NCI-H446 treated with DMSO at 0.1 percent for 48 hours (cell line): ENCODE results near the gene KCND3.
"Not testable (repeated sequence)": the region's sequence is repeated elsewhere in the genome, so short reads cannot be mapped to it uniquely, and the experiment has no call there.

Experiments
- DNase-seq: peaks from one replicate; lab custom pipeline; 2025; lab: John Stamatoyannopoulos, UW

KCND3 gene

DNA sequence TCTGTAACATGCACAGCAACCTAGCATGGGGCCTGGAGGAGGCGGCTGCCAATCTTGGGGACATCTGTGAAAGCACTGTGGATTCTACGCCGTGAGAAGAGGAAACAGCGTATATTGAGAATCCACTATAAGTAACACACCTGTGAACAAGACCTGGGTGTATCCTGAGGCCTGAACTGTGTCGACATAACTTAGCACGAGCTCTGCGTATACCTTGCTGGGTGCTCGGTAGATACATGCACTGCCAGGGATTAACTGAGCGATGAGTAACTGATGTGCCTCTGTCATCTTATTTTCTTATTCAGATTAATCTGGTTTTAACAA lies 175.2 kb downstream of the KCND3 start:
- no peak for DNase-seq

- no peak for DNase-seq
Measured at GRCh38 chr1:111813440-111814304, 175.8 kb downstream of the KCND3 start.

- no peak for DNase-seq
Measured at GRCh38 chr1:111812306-111812705, 177.2 kb downstream of the KCND3 start.

GRCh38 chr1:111811891-111812290 lies 177.6 kb downstream of the KCND3 start:
- DNase-seq = no peak

GRCh38 chr1:111805251-111805650 lies 184.2 kb downstream of the KCND3 start:
- DNase-seq = no peak

DNA sequence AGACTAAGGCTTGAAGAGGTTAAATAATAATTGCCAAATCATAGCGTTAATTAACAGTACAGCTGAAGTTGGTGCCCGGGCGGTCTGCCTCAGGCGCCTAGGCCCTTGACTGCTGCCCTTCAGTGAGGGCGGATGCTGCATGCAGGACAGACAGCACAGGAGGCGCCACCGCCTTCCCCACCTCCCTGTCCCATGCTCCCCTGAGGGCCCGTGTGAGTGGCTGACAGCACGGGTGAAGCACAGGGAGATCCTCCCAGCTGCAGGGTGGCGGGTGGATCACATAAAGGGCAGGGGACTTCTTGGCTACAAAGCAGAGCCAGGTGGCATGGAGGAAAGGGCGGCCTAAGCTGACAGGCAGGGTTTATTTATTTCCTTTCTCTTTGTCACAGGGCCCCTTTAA lies 184.7 kb downstream of the KCND3 start:
- DNase-seq = peak; percentile 17

DNA sequence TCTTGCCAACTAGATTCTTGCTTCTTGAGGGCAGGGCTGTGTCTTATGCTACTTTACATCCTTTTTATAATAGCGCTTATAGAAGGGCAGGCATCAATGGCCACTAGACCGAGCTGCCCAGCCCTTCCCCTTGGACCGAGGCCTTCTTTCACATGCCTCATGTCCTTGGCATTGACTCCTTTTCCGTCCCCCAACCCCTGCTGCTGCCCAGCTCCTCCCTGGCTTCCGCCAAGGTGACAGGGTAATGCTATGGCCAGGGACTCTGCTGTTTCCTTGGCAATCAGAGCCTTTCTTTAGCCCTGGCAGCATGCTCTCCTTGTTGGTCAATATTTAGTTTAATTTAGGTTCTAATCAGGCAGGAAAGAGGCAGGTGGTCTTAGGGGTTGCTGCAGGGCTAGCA lies 185.5 kb downstream of the KCND3 start:
- DNase-seq = no peak

DNA sequence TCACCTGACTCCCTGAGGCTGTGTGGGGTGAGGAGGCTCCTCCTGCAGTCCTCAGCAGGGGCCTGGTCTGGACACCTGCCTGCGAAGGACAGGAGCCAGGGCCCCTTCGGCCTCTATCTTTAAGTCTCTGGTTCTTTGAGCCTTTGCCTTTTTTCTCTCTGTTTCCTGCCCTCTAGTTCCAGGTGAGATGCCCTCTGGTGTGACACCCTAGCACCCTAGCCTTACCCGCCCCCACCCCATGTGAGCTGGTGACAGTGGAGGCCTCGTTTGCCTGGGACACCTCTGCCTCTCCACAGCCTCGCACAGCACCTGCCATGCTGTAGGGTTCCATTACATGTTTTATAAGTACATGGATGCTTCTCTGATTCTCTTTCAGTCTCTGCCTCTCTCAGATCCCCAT lies 186.5 kb downstream of the KCND3 start:
- no peak for DNase-seq

- no peak for DNase-seq
Measured at GRCh38 chr1:111802110-111802509, 187.4 kb downstream of the KCND3 start.

DNA sequence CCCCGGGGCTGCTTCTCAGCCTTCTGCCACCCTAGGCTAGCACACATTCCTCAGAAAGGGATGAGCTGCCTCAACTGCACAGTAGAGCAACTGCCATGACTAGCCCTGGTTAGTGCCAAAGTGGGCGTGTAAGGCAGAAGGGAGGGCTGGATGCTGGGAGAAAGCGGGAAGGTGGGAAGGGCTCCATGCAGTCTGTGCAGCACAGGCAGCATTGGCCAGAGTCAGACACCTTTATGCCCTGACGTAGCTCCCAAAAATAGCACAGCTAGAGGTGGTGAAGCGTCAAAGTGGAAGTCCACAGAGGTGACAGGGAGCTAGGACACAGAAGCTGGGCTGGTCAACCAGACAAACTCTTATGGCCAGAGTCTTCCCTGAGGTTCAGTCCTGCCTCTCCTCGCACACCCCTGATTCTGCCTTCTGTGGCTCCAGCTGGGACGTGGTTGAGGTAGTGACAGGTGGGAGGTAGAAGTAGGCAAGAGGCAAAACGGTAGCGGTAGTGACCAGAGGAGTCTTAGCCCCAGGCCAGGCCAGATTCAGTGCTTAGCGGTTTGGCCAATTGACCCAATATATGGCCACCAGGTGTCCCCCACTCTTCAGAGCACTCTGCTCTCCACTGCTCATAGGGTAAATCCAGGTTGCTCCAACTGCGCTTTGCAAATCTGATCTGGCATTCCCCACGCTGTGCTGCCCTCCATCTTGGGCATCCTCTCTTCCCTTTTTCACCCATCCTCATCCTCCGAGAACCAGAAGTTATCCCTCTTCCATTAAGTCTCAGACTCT lies 188.2 kb downstream of the KCND3 start:
- DNase-seq = no peak

DNA sequence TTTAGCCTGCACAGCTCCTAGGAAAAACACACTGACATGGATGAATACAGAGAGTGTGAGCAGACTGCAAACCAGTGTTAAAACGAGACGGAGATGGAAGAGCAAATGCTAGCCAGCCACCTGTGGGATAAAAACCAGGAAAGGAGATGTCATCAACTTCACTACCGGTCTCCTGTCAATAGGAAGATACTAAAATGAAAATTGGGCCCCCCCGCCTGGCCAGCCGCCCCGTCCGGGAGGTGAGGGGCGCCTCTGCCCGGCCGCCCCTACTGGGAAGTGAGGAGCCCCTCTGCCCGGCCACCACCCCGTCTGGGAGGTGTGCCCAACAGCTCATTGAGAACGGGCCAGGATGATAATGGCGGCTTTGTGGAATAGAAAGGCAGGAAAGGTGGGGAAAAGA lies 189.7 kb downstream of the KCND3 start:
- not testable (repeated sequence) for DNase-seq

GRCh38 chr1:111798580-111798979 lies 190.9 kb downstream of the KCND3 start:
- DNase-seq = no peak

GRCh38 chr1:111795401-111795800 lies 194.1 kb downstream of the KCND3 start:
- DNase-seq = no peak

GRCh38 chr1:111793923-111794322 lies 195.5 kb downstream of the KCND3 start:
- no peak for DNase-seq

- DNase-seq = no peak
Measured at GRCh38 chr1:111792249-111792648, 197.2 kb downstream of the KCND3 start.

DNA sequence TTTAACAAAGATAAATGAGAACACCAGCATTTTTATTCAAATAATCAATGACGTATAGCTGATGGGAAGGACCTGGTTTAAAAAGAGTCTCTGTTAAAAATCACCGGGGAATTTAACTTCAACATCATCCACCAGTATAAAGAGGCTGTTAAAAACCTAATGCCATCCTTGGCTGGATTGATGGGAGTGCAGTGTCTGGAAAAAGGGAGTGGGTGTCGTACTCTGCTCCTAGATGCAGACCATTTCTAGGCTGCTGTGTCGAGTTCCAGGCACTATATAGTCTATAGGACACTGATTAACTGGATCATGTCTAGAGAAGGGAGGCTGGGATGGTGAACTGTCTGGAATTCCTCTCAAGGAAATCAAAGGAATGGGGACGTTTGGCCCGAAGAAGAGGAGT lies 197.7 kb downstream of the KCND3 start:
- no peak for DNase-seq

DNA sequence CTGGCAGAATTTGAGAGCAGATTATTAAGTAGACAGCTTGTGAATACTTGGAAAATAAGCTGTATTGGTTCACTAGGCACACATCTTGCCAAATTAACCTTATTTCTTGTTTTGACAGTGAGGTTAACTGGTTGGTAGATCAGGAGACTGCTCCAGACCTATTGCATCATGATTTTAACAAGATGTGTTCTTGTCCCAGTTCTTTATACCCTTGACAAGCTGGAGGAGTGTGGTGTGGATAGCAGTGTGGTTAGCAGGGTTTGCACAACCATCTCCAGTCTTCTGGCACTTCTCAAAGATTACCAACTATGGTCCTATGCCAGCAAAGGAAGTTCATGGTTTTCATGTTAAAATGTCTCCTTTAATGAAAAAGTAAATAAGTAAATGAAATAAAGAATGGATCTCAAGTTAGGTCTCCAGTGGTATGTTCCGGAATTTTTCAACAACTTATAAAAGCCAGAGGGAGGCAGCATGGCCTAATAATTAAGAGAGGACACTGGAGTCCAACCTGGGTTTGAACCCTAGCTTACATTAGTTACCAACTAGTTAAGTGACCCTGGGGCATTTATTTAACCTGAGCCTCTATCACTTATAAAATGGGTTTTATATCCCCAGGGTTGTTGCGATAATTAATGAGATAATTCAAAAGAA lies 199.7 kb downstream of the KCND3 start:
- peak; percentile 95 for DNase-seq

DNA sequence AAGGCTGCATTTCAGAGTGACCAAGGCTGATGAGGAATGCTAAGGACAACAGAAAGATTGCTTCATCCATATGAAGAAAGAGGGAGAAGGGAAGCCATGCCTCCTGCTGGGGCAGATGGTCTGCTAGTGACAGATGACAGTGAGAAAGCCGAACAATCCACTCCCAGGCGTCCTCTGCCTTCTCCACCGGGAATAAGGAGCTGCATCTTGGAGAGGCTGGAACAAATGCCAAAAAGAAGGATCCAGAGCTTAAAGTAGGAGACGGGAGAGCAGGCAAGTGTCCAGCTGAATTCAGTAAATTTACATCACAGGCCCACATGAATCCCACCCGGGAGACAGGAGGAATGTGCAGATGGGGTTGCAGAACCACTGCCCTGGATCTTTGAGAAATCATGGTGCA lies 200.3 kb downstream of the KCND3 start:
- DNase-seq = peak; percentile 73

GRCh38 chr1:111786669-111787207 lies 202.7 kb downstream of the KCND3 start:
- no peak for DNase-seq

- no peak for DNase-seq
Measured at GRCh38 chr1:111784273-111784901, 205.1 kb downstream of the KCND3 start.

GRCh38 chr1:111779546-111779945 lies 209.9 kb downstream of the KCND3 start:
- DNase-seq = no peak

GRCh38 chr1:111778541-111779051 lies 210.9 kb downstream of the KCND3 start:
- DNase-seq = no peak
